Upper lobe of left lung (tissue), 6 donors: Measurements from ENCODE around the gene TOMT. TPM values are rescaled to one million over a fixed set of nuclear protein-coding genes. Genes with fewer than 3 reads are reported as not detected.

Source experiments
- ATAC-seq, 2 donors: fragments of 200-7000 bp; cut with Tn5 transposase; one replicate each; pipeline ENCODE4 v1.9.1; 2022; ENCODE audit warnings: mild to moderate bottlenecking in 2 of 2, moderate library complexity in 2 of 2; ENCODE audit not compliant: low FRiP score in 2 of 2
- DNase-seq, 2 donors: peaks; one replicate each; pipeline ENCODE4 v3.0.0-alpha.2; 2019 to 2020
- H3K27ac ChIP-seq, 4 donors: fragments of 200-600 bp; sonication (generic); one replicate each; pipeline ENCODE4 v1.5.1; 2016 to 2019
- H3K27me3 ChIP-seq, 4 donors: fragments of 200-600 bp; sonication (generic); one replicate each; pipeline ENCODE4 v1.5.1; 2017 to 2019
- H3K36me3 ChIP-seq, 4 donors: fragments of 200-600 bp; sonication (generic); one replicate each; pipeline ENCODE4 v1.5.1; 2016 to 2019
- H3K4me1 ChIP-seq, 4 donors: fragments of 200-600 bp; sonication (generic); one replicate each; pipeline ENCODE4 v1.5.1; 2018 to 2019
- H3K4me3 ChIP-seq, 4 donors: fragments of 200-600 bp; sonication (generic); one replicate each; pipeline ENCODE4 v1.5.1; 2017 to 2019; ENCODE audit warnings: mild to moderate bottlenecking in 2 of 4, moderate library complexity in 1 of 4
- H3K9me3 ChIP-seq, 4 donors: fragments of 200-600 bp; sonication (generic); one replicate each; pipeline ENCODE4 v1.5.1; 2018 to 2019
- CTCF ChIP-seq, 6 experiments: fragments of 450-650 bp in 4 of 6; fragments of 200-600 bp in 2 of 6; sonication (generic) in 2 of 6; IDR thresholded peaks; one replicate each; pipeline ENCODE4 v1.5.1; 2016 to 2019; ENCODE audit warnings: antibody characterized with exemption in 6 of 6
- EP300 ChIP-seq, 4 donors: sonication (generic); formaldehyde crosslinking; IDR thresholded peaks; one replicate each; pipeline ENCODE4 v1.5.1; 2017; ENCODE audit warnings: antibody characterized with exemption in 4 of 4, control low read depth in 2 of 4
- POLR2A ChIP-seq, 4 donors: fragments of 450-650 bp; IDR thresholded peaks; one replicate each; pipeline ENCODE4 v1.5.1; 2016 to 2017; ENCODE audit warnings: antibody characterized with exemption in 4 of 4, mild to moderate bottlenecking in 2 of 4
- POLR2AphosphoS5 ChIP-seq, 2 donors: sonication (generic); formaldehyde crosslinking; IDR thresholded peaks; one replicate each; pipeline ENCODE4 v1.5.1; 2017; ENCODE audit warnings: antibody characterized with exemption in 2 of 2
- WGBS, 2 donors: methylation state at CpG; one replicate each; pipeline ENCODE4 v1.1.5; 2017 to 2018; 5-methylcytosine and 5-hydroxymethylcytosine counted together
- total RNA-seq, 6 donors: library from RNA; depleted of rRNA in 4 of 6; stranded (reverse); fragments of >200 nt in 4 of 6; gene quantifications; one replicate each; pipeline versions ENCODE4 v1.1.0 to v1.2.1, GENCODE V29; 2016 to 2021
- donor health status: DM: no; HTN: no; CAD: no; lungs with moderate emphysema.
- donor health status: DM: no; HTN: yes; CAD: no; lungs with severe emphysema.

The TOMT gene
- total RNA-seq, 6 donors from 2014 or later = 0.30 TPM; not detected in 5

DNA sequence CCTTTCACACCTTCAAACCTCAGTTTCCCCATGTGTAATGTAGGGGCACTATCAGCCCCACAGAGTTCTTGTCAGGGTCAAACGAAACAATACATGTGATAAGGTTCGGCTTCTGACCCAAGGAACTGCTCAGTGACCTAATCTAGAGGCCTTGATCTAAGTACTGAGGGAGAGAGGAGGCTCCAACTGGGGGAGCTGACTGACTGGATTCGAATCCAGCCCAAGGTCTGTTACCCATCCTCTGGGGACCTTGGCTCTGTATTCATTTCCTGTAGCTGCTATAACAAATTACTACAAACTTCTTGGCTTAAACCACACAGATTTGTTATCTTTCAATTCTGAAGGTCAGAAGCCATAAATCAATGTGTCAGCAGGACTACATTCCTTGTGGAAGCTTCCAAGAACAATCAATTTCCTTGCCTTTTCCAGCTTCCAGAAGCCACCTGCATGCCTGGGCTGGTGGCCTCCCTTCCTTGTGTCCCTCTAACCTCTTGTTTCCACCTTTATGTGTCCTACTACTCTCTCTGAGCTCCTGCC, 17.5 kb downstream of the TOMT start:
- H3K4me3 ChIP-seq = no peak overlapping the region
- H3K27me3 ChIP-seq = no peaks in the 10 kb centered on the region
- H3K9me3 ChIP-seq = no peaks in the 10 kb centered on the region
- WGBS, 2 donors = 69 to 75% methylated on average over 3 of the region's 3 CpGs
- ATAC-seq = no peak
- no peak for DNase-seq
- no peaks in the 10 kb centered on the region for H3K36me3 ChIP-seq
- no peak overlapping the region for H3K27ac ChIP-seq
- no peaks in the 10 kb centered on the region for H3K4me1 ChIP-seq
- no peak for TF ChIP-seq POLR2AphosphoS5 (IDR thresholded peaks at IDR 0.05)
- TF ChIP-seq POLR2A (IDR thresholded peaks at IDR 0.05) = no peak
- TF ChIP-seq EP300 (IDR thresholded peaks at IDR 0.05) = no peak
- TF ChIP-seq CTCF (IDR thresholded peaks at IDR 0.05) = no peak

- no peaks in the 10 kb centered on the region for H3K4me1 ChIP-seq
- TF ChIP-seq POLR2A (IDR thresholded peaks at IDR 0.05) (no peak), POLR2AphosphoS5 (IDR thresholded peaks at IDR 0.05) (no peak), EP300 (IDR thresholded peaks at IDR 0.05) (no peak), CTCF (IDR thresholded peaks at IDR 0.05) (no peak)
- no peak overlapping the region for H3K4me3 ChIP-seq
- WGBS, 2 donors = 78 to 96% methylated on average over 1 to 5 of the region's 6 CpGs
- no peaks in the 10 kb centered on the region for H3K36me3 ChIP-seq
- no peaks in the 10 kb centered on the region for H3K9me3 ChIP-seq
- no peak overlapping the region for H3K27ac ChIP-seq
- peak in 1 of 2 donors; percentile 37 for ATAC-seq
- no peak for DNase-seq
- no peaks in the 10 kb centered on the region for H3K27me3 ChIP-seq
Measured at GRCh38 chr11:72124046-72124445, 18.3 kb downstream of the TOMT start.

DNA sequence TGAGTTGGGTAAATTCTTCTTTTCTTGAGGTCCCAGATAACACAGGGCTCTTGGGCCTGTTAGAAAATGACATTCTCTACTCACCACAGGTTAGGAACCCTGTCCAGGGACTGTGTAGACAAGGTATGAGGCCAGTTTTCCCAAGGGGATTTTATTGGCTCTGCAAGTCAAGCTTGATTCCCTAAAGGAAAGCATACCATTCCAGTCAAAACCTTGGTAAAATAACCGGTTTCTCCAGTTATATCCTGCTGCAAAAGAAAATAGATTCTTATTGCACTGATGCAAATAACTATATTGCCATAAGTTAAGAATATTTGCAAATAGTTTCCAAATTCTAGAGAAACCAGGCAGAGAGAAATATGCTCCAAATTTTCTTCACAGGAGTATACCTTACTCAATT, 20.2 kb downstream of the TOMT start:
- Histone ChIP-seq H3K9me3 (no peaks in the 10 kb centered on the region), H3K27me3 (no peaks in the 10 kb centered on the region), H3K4me1 (no peaks in the 10 kb centered on the region), H3K36me3 (no peaks in the 10 kb centered on the region), H3K27ac (no peak overlapping the region), H3K4me3 (no peak overlapping the region)
- ATAC-seq = no peak
- TF ChIP-seq CTCF (IDR thresholded peaks at IDR 0.05) (no peak), EP300 (IDR thresholded peaks at IDR 0.05) (no peak), POLR2A (IDR thresholded peaks at IDR 0.05) (no peak), POLR2AphosphoS5 (IDR thresholded peaks at IDR 0.05) (no peak)
- no peak for DNase-seq
- WGBS, 2 donors = 40 to 58% methylated on average over 1 of the region's 1 CpG

DNA sequence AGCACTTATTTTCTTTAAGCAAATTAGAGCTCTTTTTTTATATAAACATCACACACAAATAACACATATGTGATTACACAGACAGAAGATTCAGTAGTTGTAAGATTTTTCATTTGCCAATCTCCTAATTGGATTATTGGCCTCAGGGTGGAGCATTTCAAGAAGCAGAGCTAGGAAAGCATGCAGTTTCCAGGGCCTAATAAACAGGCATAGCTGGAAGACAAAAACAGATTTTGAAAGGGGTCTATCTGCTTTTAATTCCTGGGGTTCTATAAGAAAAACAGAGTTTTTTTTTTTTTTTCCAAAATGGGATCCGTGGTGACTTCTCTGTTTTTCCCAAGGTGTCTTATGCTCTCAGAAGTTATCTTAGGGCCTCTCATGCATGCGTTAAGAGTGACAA, 22.2 kb downstream of the TOMT start:
- WGBS, 2 donors = 66 to 68% methylated on average over 2 of the region's 2 CpGs
- Histone ChIP-seq H3K4me1 (no peaks in the 10 kb centered on the region), H3K4me3 (no peak overlapping the region), H3K27ac (no peak overlapping the region), H3K36me3 (no peaks in the 10 kb centered on the region), H3K9me3 (no peaks in the 10 kb centered on the region), H3K27me3 (no peaks in the 10 kb centered on the region)
- DNase-seq = no peak
- TF ChIP-seq CTCF (IDR thresholded peaks at IDR 0.05) (no peak), EP300 (IDR thresholded peaks at IDR 0.05) (no peak), POLR2AphosphoS5 (IDR thresholded peaks at IDR 0.05) (no peak), POLR2A (IDR thresholded peaks at IDR 0.05) (no peak)
- ATAC-seq = no peak

GRCh38 chr11:72129381-72129780, 23.7 kb downstream of the TOMT start:
- TF ChIP-seq POLR2A (IDR thresholded peaks at IDR 0.05) = no peak
- no peak for TF ChIP-seq CTCF (IDR thresholded peaks at IDR 0.05)
- TF ChIP-seq EP300 (IDR thresholded peaks at IDR 0.05) = no peak
- no peak for TF ChIP-seq POLR2AphosphoS5 (IDR thresholded peaks at IDR 0.05)
- WGBS, 2 donors = 85% methylated on average over 3 of the region's 3 CpGs

More at GRCh38 chr11:72129381-72129780, 23.7 kb downstream of the TOMT start:
- H3K27me3 ChIP-seq = no peaks in the 10 kb centered on the region
- no peaks in the 10 kb centered on the region for H3K9me3 ChIP-seq
- H3K27ac ChIP-seq = no peak overlapping the region
- H3K4me3 ChIP-seq = no peak overlapping the region
- DNase-seq = no peak
- no peaks in the 10 kb centered on the region for H3K36me3 ChIP-seq
- no peaks in the 10 kb centered on the region for H3K4me1 ChIP-seq
- no peak for ATAC-seq
